SK-N-SH treated with all-trans-retinoic acid at 6 μM for 48 hours (cell line): ENCODE data around the gene LYST.

Experiments
- ATAC-seq: fragments of 200-7000 bp; cut with Tn5 transposase; 3 replicates; pipeline ENCODE4 v1.9.1; 2020; ENCODE audit warnings: mild to moderate bottlenecking, moderate library complexity
- ARNTL ChIP-seq: fragments of 450-650 bp; formaldehyde crosslinking; IDR thresholded peaks from 2 replicates; pipeline ENCODE4 v1.5.0; 2020; ENCODE audit warnings: low read depth, mild to moderate bottlenecking, moderate library complexity, borderline replicate concordance
- BACH2 ChIP-seq: fragments of 250-450 bp; sonication (Bioruptor Pico); IDR thresholded peaks from 2 replicates; pipeline ENCODE4 v1.9.0; 2021; ENCODE audit warnings: mild to moderate bottlenecking, borderline replicate concordance
- CREB5 ChIP-seq: fragments of 250-450 bp; sonication (Bioruptor Pico); IDR thresholded peaks from 2 replicates; pipeline ENCODE4 v1.5.1; 2020; ENCODE audit warnings: low read depth, mild to moderate bottlenecking, moderate library complexity
- CSDC2 ChIP-seq: fragments of 250-450 bp; sonication (Bioruptor Pico); IDR thresholded peaks from 2 replicates; pipeline ENCODE4 v1.5.0; 2020; ENCODE audit warnings: mild to moderate bottlenecking, moderate library complexity
- CSRNP3 ChIP-seq: fragments of 250-450 bp; sonication (Bioruptor Pico); IDR thresholded peaks from 2 replicates; pipeline ENCODE4 v1.5.1; 2021; ENCODE audit warnings: mild to moderate bottlenecking, moderate library complexity
- GLIS3 ChIP-seq: fragments of 250-450 bp; sonication (Bioruptor Pico); IDR thresholded peaks from 2 replicates; pipeline ENCODE4 v1.5.0; 2020; ENCODE audit warnings: mild to moderate bottlenecking, moderate library complexity
- ISL1 ChIP-seq: fragments of 250-450 bp; sonication (Bioruptor Pico); IDR thresholded peaks from 2 replicates; pipeline ENCODE4 v2.1.2; 2022; ENCODE audit warnings: mild to moderate bottlenecking, moderate library complexity
- OSR1 ChIP-seq: fragments of 250-450 bp; sonication (Bioruptor Pico); IDR thresholded peaks from 2 replicates; pipeline ENCODE4 v1.8.0; 2022; ENCODE audit warnings: moderate library complexity, mild to moderate bottlenecking, inconsistent platforms
- PATZ1 ChIP-seq: fragments of 250-450 bp; sonication (Bioruptor Pico); IDR thresholded peaks from 2 replicates; pipeline ENCODE4 v1.8.0; 2020; ENCODE audit warnings: mild to moderate bottlenecking, moderate library complexity, borderline replicate concordance
- POU6F1 ChIP-seq: fragments of 250-450 bp; sonication (Bioruptor Pico); IDR thresholded peaks from 2 replicates; pipeline ENCODE4 v1.8.0; 2021; ENCODE audit warnings: low read depth, mild to moderate bottlenecking, moderate library complexity, borderline replicate concordance
- PPARA ChIP-seq: fragments of 250-450 bp; sonication (Bioruptor Pico); IDR thresholded peaks from 2 replicates; pipeline ENCODE4 v1.5.0; 2020; ENCODE audit warnings: mild to moderate bottlenecking, borderline replicate concordance
- RARB ChIP-seq: fragments of 250-450 bp; sonication (Bioruptor Pico); IDR thresholded peaks from 2 replicates; pipeline ENCODE4 v1.8.0; 2021; ENCODE audit warnings: mild to moderate bottlenecking, moderate library complexity
- SNAI2 ChIP-seq: fragments of 250-450 bp; sonication (Bioruptor Pico); IDR thresholded peaks from 2 replicates; pipeline ENCODE4 v1.5.0; 2020; ENCODE audit warnings: mild to moderate bottlenecking, moderate library complexity
- TCF4 ChIP-seq: fragments of 250-450 bp; sonication (Bioruptor Pico); IDR thresholded peaks from 2 replicates; pipeline ENCODE4 v1.8.0; 2021; ENCODE audit warnings: mild to moderate bottlenecking, moderate library complexity, borderline replicate concordance
- TOX ChIP-seq: fragments of 250-450 bp; sonication (Bioruptor Pico); IDR thresholded peaks from 2 replicates; pipeline ENCODE4 v1.8.0; 2021; ENCODE audit warnings: mild to moderate bottlenecking, moderate library complexity, borderline replicate concordance
- TSHZ2 ChIP-seq: fragments of 250-450 bp; sonication (Bioruptor Pico); IDR thresholded peaks from 2 replicates; pipeline ENCODE4 v1.5.0; 2020; ENCODE audit warnings: mild to moderate bottlenecking, moderate library complexity
- ZFP3 ChIP-seq: fragments of 250-450 bp; sonication (Bioruptor Pico); IDR thresholded peaks from 2 replicates; pipeline ENCODE4 v1.5.0; 2020; ENCODE audit warnings: mild to moderate bottlenecking, moderate library complexity
- ZFP30 ChIP-seq: fragments of 450-650 bp; formaldehyde crosslinking; IDR thresholded peaks from 2 replicates; pipeline ENCODE4 v1.5.0; 2022; ENCODE audit warnings: mild to moderate bottlenecking, moderate library complexity
- ZNF565 ChIP-seq: fragments of 450-650 bp; formaldehyde crosslinking; conservative IDR thresholded peaks from 2 replicates; pipeline ENCODE4 v1.5.0; 2020; ENCODE audit warnings: low read depth, mild to moderate bottlenecking, moderate library complexity
- ZNF70 ChIP-seq: fragments of 450-650 bp; formaldehyde crosslinking; IDR thresholded peaks from 2 replicates; pipeline ENCODE4 v1.5.0; 2020; ENCODE audit warnings: mild to moderate bottlenecking, moderate library complexity
- ZNF8 ChIP-seq: fragments of 450-650 bp; formaldehyde crosslinking; IDR thresholded peaks from 2 replicates; pipeline ENCODE4 v1.5.0; 2020; ENCODE audit warnings: mild to moderate bottlenecking, moderate library complexity

LYST gene

GRCh38 chr1:235725434-235725833 lies 141.3 kb downstream of the LYST start:
- TF ChIP-seq OSR1 (CRISPR knock-in tag) (no peak), ARNTL (CRISPR knock-in tag) (no peak), RARB (CRISPR knock-in tag) (no peak), ZFP3 (no peak), TCF4 (CRISPR knock-in tag) (no peak), TSHZ2 (no peak), ZNF70 (no peak)
- ATAC-seq = peak; percentile 98

GRCh38 chr1:235724730-235725129 lies 142.0 kb downstream of the LYST start:
- TF ChIP-seq SNAI2 (CRISPR knock-in tag) (no peak), CSDC2 (no peak), GLIS3 (CRISPR knock-in tag) (no peak), POU6F1 (CRISPR knock-in tag) (no peak), TCF4 (CRISPR knock-in tag) (no peak), PATZ1 (CRISPR knock-in tag) (no peak), OSR1 (CRISPR knock-in tag) (no peak), ZFP30 (CRISPR knock-in tag) (no peak), ZFP3 (no peak), ISL1 (CRISPR knock-in tag) (no peak), TOX (CRISPR knock-in tag) (no peak), ZNF565 (CRISPR knock-in tag) (no peak), ARNTL (CRISPR knock-in tag) (no peak), RARB (CRISPR knock-in tag) (no peak)
- no peak for ATAC-seq

GRCh38 chr1:235722858-235723257 lies 143.8 kb downstream of the LYST start:
- TF ChIP-seq TCF4 (CRISPR knock-in tag) (no peak), SNAI2 (CRISPR knock-in tag) (no peak), POU6F1 (CRISPR knock-in tag) (no peak), ZNF70 (no peak), ZNF8 (CRISPR knock-in tag) (no peak), CSRNP3 (no peak), ZFP30 (CRISPR knock-in tag) (no peak), TSHZ2 (no peak), CSDC2 (no peak), ISL1 (CRISPR knock-in tag) (no peak), CREB5 (CRISPR knock-in tag) (no peak), ZNF565 (CRISPR knock-in tag) (no peak), ZFP3 (no peak), ARNTL (CRISPR knock-in tag) (no peak), GLIS3 (CRISPR knock-in tag) (no peak), PPARA (CRISPR knock-in tag) (no peak), TOX (CRISPR knock-in tag) (no peak), BACH2 (CRISPR knock-in tag) (no peak)
- no peak for ATAC-seq
